OCI-LY1 (cell line): ENCODE results near the gene NT5M.

Experiments used
- EZH2 ChIP-seq: fragments of 200-600 bp; sonication (generic), shearing (Covaris generic); IDR thresholded peaks from 2 replicates; pipeline ENCODE4 v1.8.0; 2017; ENCODE audit warnings: borderline replicate concordance, mixed run types, mild to moderate bottlenecking, antibody characterized with exemption, low read length, moderate library complexity, mixed read lengths
- TF ChIP-seq, protein P1 (sequence below): fragments of 200-600 bp; sonication (generic), shearing (Covaris generic); IDR thresholded peaks from 2 replicates; pipeline ENCODE4 v1.5.1; 2017; ENCODE audit warnings: mild to moderate bottlenecking, antibody characterized with exemption, low read length, moderate library complexity, mixed read lengths

- TF ChIP-seq, protein P1, sequence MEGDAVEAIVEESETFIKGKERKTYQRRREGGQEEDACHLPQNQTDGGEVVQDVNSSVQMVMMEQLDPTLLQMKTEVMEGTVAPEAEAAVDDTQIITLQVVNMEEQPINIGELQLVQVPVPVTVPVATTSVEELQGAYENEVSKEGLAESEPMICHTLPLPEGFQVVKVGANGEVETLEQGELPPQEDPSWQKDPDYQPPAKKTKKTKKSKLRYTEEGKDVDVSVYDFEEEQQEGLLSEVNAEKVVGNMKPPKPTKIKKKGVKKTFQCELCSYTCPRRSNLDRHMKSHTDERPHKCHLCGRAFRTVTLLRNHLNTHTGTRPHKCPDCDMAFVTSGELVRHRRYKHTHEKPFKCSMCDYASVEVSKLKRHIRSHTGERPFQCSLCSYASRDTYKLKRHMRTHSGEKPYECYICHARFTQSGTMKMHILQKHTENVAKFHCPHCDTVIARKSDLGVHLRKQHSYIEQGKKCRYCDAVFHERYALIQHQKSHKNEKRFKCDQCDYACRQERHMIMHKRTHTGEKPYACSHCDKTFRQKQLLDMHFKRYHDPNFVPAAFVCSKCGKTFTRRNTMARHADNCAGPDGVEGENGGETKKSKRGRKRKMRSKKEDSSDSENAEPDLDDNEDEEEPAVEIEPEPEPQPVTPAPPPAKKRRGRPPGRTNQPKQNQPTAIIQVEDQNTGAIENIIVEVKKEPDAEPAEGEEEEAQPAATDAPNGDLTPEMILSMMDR = no peak
- TF ChIP-seq EZH2 = no peak
Observed at GRCh38 chr17:17379197-17379991, 76.2 kb downstream of the NT5M start.
